ENCODE results near the gene CDH4.

Gene CDH4

DNA sequence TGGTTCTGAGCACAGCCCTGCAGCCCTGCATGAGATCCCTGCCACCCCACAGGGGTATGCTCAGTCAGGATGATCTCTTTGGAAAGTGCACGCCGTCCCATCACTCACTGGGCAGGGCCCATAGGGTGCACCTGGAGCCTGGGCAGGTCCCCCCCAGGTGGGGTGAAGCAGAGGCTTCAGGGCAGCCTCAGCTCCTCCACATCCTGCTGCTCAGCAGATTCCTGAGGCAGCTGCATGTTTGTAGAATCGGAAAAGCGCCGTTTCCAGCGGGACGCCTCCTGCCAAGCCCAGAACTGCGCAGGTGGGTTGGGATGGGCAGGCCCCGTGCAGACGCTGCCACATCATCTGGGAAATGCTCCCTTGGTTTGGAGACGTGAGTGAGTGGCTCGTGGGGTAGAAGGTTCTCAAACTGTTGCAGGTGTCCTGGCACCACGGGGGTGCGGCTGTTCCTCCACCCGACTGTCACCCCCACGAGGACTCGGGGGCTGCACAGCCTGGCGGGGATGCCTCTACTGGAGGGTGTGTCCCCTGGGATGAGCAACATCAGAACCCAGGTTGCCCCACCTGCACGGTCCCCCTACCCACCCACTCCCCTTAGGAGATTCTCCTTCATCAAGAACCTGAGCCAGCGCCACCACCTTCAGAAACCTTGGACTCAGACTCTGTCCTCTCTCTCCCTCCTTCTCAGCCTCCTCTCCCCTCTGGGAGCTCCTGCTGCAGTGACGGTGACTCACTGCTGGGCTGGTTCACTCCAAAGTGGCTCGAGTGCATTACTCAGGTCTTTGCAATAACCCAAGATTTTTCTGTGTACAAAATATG lies 479.5 kb downstream of the CDH4 start:
- no peak for DNase-seq

DNA sequence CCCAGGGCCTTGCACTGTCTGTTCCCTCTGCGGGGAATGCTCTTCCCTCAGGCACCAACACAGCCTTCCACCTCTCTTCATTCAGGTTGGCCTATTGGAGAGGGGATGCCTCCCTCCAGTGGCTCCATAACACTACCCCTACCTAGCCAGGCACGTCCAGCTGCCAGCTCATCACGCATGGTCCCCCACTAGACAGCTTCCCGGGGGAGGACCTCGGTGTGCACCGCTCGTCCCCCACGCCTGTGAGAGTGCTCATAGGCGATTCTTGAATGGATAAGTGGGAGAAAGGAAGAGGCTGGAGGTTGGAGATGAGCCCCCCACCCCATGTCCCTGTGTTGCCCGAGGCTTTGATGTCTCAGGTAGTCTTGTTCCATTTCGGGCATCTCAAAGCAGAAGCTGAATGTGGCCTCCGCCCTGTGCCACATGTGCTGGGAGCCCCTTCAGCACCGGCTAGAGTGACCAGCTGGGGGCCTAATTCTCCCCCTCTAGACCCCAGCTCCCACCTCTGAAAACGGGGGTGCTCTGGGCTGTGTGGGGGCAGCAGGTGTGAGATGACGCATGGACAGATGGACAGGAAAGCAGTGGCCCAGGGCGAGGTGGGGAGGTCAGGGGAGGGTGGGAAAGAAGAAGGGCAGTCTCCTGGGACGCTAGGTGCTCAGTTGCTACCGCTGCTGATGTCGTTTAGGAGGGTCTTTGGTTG lies 480.6 kb downstream of the CDH4 start:
- DNase-seq, result no peak

DNA sequence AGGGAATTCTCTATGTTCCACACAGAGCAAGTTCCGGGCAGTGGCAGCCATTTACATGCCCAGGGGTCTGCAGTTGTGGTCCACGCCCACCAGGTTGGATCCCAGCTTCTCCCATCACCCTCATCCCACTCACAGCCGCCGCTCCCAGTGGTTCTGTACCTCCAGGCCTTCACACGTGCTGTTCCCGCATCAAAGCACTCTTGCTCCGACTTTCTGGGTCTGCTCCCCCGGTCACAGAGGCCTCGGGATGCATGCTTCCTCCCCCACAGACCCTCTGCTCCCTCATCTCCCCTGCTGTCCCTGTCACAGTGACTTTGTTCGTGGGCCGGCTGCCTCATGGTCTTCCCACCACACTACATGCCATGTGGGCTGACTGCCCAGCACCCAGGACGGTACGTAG lies 481.2 kb downstream of the CDH4 start:
- DNase-seq, result no peak

DNA sequence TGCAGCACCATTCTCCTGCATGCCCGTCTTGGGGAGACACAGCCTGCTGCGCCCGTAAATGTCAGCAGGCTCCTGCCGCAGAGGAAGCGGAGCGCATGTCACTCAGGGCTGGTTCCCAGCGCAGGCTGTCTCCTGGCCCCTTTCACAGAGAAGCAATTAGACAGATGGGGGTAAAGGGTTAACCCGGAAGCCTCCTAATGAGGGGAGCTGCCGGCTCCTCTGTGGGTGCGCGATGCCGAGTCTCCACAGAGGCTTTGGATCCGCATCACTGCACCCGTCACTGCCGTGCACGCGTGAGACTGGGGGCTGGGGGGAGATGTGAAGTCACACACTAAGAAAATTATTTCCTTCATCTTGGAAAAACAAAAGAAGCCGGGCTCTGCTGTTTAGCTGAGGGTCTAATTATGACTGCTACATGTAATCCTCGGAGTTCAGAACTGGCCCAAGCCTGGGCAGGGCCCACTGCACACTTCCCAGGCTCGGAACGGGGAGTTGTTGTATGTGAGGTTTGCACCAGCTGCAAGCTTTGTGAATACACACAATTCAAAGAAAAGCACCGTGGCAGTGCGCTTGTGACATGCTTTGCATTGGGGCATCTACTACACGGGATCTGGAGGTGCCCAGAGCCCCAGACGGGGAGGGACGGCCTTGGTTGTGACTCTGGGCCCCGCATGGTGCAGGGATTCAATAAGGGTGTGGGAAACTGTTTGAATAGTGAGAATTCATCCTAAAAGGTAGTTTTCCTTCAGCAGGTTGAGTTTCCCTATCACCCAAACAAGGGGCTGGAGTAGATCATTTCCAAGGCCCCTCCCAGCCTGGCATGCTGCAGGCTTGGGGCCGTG lies 482.1 kb downstream of the CDH4 start:
- no peak for DNase-seq

GRCh38 chr20:61734733-61735502 lies 482.9 kb downstream of the CDH4 start:
- DNase-seq, result no peak

DNA sequence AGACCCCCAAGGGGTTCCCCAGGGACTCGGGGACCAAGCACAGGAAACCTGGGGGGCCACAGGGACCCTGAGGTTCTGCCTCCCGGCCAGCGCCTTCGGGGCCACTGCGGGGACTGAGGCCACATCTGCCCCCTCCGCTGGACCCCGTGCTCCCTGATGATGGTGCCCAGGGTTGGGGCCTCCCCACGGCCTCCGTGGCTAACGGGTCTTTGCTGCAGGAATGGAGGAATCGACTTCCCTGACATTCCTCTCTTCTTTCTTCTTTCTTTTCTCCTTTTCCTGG lies 483.4 kb downstream of the CDH4 start:
- DNase-seq, result no peak

GRCh38 chr20:61736001-61736635 lies 484.1 kb downstream of the CDH4 start:
- no peak for DNase-seq

GRCh38 chr20:61736751-61737310 lies 484.8 kb downstream of the CDH4 start:
- DNase-seq, result no peak

DNA sequence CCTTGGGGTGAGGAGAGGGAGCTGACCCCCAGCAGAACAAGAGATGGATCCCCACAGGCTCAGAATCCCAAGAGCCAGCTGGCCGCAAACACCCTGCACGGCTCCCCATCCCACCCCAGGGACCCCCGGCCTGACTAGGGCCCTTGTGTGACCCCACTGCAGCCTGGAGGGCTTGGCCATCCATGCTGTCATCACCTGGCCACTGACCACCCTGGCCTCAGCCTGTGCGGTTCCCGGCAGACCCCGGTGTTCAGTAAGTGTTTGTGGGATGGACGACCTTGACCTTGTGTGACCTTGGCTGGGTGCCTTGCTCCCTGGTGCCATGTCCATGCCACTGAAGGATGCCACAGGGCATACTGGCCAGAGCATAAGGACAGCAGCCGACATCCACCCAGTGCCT lies 485.3 kb downstream of the CDH4 start:
- DNase-seq, result no peak

DNA sequence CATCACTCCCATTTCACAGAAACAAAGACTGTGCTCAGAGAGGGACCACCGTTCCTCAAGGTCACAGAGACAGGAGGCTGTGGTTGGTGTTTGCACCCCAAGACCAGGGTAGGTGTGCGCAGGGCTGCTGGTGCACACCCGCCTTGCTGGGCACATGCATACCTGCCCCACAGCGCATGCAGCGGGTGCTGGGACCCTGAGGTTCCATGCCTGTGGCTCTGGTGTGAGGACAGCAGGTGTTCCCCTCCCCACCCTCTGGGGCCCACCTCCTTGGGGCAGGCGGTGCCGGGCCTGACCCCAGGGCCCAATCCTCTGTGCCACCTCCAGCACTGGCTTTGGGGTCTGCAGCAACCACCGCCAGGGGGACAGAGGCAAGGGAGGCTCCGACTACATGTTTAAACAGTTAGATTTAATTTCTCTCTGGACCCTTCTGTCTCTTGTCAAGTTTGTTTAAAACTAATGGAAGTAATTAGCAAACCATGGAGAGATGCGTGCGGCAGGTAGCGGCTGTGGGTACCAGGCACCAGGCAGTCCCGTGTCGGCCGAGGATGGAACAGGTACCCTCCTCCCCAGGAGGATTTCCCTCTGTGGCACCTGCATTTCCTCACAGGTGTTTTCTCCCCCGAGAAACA lies 485.9 kb downstream of the CDH4 start:
- no peak for DNase-seq

- DNase-seq, result no peak
Observed at GRCh38 chr20:61738601-61739069, 486.6 kb downstream of the CDH4 start.

DNA sequence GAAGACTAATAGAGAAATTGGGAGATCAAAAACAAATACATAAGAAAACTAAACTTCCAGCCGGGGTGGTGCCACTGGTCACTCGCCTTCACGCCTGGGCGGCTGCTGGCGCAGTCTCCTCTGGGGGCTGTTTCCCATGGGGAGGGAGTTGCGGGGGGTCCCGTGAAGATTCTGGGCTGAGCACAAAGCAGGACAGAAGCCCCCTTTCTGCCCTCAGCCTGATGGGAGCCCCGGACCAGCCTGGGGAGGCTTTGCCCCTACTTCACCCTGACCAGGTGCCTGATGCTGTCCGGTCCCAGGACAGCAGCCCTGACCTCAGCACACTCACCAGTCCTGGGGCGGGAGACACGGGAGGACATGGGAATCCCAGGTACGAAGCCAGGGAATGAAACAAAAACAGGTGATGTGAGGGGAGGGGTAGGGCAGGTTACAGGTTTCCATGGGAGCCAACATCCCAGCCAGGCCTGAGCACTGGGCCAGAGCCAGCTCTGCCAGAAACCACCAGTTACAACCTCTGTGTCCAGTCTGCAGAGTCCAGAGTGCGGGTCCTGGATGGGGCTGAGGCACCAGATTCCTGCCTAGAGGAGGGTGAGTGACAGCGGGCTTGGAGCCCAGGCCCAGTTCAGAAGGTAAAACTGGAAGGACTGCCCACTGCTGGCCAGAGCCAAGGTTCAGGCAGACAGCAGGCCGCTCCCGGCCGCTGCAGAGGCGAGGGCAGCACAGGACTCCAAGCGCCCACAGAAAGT lies 487.2 kb downstream of the CDH4 start:
- DNase-seq, result no peak

GRCh38 chr20:61739832-61740118 lies 487.7 kb downstream of the CDH4 start:
- no peak for DNase-seq

DNA sequence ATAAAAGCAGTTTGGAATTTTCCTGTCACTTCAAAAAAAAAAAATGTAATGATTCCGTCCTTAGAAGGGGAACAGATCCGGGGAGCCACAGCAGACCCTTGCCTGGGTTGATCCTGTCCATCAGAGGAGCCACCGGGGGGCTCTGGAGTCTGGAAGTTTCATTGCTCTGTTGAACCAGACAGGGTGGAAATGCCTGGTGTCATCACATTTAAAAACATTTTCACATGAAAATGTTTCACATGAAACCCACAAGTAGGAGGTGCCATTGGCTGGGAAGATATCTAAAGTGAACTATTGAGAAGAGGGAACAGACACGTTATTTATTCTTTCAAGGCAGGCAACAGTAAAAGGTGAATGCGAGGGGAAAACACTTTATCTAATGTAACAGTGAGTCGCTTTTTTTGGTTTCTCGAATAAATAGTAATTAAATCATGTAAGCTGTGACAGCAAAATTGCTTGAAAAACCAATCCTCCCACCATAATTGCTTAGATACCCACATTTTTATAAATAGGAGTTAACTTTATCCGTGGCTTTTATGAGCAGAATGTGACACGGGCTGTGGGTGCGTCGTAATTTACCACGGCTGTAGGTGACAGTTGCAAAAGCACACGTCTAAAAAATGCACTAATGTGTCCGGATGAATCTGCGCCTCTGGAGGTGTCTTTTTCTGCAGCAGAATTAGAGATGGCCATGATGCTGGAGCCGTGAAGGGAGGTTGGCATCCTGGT lies 490.2 kb downstream of the CDH4 start:
- no peak for DNase-seq

GRCh38 chr20:61743606-61744005 lies 491.5 kb downstream of the CDH4 start:
- DNase-seq, result no peak

DNA sequence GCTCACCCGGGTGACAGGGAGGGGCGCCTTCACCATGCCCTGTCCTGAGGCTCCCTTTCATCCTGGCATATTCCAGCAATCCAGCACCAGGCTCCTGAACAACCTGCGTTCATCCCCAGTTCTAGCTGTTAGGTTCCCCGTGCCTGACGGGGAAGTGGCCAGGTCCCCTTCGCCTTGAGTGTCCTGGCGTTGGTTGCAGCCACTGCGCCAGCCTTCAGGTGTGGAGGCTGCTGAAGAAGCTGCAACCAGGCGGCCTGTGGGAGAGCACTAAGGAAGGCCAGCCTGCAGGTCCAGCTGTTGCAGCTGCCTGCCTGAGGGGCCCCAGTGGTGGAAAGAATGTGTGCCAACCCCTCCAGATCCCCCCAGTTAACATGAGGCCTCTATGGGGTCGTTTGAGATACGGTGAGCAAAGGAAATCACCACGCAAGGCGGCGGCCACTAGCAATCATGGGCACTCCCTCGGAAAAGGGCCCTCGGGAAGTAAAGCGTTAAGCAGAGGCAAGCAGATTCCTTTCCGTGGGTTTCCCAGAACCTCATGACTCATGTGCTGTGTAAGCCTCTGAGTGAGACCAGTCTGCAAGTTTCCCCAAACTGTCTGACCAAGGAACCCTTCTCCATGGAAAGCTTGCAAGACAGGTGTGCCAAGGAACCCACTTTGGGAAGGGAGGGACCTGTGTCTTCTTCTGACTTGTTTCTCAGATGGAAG lies 492.8 kb downstream of the CDH4 start:
- DNase-seq, result no peak

GRCh38 chr20:61745397-61746146 lies 493.5 kb downstream of the CDH4 start:
- no peak for DNase-seq

DNA sequence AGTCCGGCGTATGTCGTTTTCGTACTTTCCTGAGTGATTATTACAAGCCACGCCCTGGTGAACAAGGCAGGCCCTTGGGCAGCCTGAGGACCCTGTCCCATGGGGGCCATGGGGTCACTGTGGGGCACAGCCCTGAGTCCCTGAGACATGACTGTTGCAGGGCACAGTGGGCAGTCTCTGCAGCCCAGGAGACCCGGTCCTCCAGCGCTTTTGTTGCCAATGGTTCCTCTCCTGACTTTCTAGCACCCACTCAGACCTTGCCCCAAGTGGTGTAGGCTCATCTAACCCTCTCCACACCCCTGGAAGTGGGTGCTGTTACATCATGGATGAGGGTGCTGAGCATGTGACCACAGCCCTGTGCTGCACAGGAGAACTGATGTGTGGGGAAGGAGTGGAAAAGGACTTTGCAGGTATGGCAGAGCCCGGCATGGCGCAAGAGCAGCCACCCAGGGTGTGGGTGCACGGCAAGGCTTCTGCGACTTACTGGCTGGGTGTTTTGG lies 494.1 kb downstream of the CDH4 start:
- DNase-seq, result no peak

DNA sequence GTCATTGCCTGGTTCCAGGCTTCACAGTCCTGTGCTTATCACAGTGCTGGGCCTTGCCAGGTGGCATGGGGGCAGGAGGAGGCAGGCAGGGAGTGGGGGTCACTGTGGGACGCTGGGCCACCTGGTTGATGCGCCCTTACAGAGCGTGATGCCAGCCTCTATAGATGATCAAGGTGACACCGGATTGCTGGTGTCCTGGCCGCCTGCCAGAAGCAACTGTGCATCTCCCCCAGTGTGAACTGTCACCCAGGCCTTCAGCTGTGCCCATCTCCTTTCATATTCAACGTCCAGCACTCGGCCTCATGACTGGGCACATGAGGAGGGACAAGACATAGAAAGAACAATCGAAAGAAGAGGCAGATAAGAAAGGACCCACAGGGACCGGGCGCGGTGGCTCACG lies 494.7 kb downstream of the CDH4 start:
- DNase-seq, result no peak

Data from SIG-M5 (cell line).